ENCODE measurements around the gene GGA1.
"Not testable (repeated sequence)": the region's sequence is repeated elsewhere in the genome, so short reads cannot be mapped to it uniquely, and the experiment has no call there.

The GGA1 gene

GRCh38 chr22:37656583-37656982, 47.9 kb downstream of the GGA1 start:
- not testable (repeated sequence) for DNase-seq

DNA sequence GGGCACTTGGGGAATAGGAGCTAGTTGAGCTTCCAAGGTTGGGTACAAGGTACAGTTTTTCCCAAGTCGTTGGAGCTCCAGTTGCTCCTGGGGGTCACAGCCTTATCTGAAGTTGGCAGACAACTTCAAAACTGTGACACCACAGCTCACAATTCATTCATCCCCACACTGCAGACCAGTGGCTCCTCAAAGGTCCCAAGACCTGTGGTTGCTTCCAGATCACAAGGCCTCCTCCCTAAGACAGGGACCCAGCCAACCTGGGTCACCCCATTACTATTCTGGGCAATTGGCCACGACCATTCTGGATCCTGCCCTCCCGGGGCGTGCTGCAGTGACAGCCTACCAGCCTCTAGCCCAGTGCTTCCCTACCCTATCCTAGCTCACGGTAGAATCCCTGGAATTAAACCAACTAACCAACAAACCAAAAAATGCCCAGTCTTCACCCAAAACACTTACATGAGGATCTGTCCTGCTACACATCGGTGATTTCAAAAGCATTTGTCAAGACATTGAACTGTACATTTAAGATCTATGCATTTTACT, 49.0 kb downstream of the GGA1 start:
- DNase-seq = no peak

GRCh38 chr22:37658133-37659065, 49.8 kb downstream of the GGA1 start, which contains the start of gene PDXP:
TSS of gene PDXP (plus strand) at chr22:37658723. CDS start at chr22:37658783, 60 bp downstream.
- DNase-seq = peak; percentile 99

- peak in 1 of 2 donors; percentile 29 for DNase-seq
Observed at GRCh38 chr22:37659066-37659896, 50.6 kb downstream of the GGA1 start.

DNA sequence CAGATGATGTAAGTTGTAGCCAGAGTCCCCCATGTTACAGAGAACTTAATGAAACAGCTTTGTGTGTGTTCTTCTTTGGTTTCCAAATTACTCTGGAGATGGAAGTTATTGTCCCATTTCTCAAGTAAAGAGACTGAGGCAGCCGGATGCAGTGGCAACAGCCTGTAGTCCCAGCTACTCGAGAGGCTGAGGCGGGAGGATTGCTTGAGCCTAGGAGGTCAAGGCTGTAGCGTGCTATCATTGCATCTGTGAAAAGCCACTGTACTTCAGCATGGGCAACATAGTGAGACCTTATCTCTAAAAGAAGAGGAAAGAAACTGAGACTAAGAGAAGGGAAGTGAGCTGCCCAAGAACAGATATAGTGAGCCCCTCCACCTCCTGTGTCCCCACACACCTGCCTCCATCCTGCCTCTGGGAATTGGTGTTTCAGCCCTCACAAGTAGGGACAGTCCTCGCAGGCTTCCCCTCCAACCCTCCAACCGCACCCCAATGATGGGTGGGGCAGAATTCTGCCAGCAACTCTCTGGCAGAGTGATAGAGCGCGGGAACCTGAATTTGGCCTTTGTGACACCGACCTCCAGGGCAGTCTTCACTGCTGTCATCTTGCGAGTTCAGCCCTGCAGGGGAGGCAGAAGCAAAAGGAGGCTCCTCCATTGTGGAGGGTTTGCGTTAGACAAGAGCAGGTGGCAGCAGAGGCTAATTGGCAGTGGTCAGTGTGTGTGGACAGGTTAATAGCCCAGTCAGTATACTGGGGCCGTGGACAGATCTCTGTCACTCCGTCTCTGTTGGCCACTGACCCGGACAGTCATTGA, 51.5 kb downstream of the GGA1 start:
- no peak for DNase-seq

DNA sequence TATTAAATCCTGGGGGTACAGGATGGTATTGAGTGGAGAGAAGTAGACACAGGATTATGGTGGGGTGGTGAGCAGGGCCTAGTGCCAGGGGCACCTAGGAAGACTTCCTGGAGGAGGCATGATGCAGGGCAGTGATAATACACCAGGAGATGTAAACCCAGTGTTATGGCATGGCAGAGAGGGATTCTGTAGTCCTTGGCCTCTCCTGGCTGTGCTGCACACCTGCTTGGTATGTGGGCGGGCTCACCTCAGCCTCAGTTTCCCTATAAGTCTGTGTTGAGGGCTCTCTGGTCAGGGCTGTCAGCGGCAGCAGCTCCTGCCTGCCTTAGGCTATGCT, 52.0 kb downstream of the GGA1 start:
- no peak for DNase-seq

- DNase-seq = peak; percentile 45 to 52
Observed at GRCh38 chr22:37661160-37661924, 52.7 kb downstream of the GGA1 start.

DNA sequence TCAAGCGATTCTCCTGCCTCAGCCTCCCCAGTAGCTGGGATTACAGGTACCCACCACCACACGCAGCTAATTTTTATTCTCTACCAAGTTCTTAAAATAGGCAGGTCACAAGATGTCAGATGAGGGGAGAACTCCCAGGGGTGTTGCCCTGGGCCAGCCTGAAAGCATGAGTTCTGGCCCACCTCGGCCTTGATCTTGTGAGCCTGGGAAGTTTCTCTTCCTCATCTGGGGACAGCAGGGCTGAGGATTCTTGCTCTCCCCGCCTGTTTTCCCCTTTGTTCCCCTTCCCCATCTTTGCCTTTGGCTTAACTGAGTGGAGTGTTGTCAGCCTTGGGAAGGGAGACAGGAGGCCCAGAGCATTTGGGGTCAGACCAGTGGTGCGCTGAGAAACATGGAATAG, 53.4 kb downstream of the GGA1 start:
- no peak for DNase-seq

- DNase-seq = no peak
Observed at GRCh38 chr22:37663521-37664140, 55.0 kb downstream of the GGA1 start.

- no peak for DNase-seq
Observed at GRCh38 chr22:37664249-37665101, 55.8 kb downstream of the GGA1 start.

DNA sequence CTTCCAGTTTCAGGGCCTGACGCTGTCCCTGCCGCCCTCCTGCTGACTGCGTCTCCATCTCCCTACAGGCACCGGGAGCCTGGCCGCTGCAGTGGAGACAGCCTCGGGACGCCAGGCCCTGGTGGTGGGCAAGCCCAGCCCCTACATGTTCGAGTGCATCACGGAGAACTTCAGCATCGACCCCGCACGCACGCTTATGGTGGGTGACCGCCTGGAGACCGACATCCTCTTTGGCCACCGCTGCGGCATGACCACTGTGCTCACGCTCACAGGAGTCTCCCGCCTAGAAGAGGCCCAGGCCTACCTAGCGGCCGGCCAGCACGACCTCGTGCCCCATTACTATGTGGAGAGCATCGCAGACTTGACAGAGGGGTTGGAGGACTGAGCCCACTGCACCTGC, 56.9 kb downstream of the GGA1 start:
- DNase-seq = no peak

GRCh38 chr22:37669586-37669985, 61.0 kb downstream of the GGA1 start:
- DNase-seq = no peak

- DNase-seq = peak; percentile 29 to 33
Observed at GRCh38 chr22:37672206-37672919, 63.7 kb downstream of the GGA1 start.

DNA sequence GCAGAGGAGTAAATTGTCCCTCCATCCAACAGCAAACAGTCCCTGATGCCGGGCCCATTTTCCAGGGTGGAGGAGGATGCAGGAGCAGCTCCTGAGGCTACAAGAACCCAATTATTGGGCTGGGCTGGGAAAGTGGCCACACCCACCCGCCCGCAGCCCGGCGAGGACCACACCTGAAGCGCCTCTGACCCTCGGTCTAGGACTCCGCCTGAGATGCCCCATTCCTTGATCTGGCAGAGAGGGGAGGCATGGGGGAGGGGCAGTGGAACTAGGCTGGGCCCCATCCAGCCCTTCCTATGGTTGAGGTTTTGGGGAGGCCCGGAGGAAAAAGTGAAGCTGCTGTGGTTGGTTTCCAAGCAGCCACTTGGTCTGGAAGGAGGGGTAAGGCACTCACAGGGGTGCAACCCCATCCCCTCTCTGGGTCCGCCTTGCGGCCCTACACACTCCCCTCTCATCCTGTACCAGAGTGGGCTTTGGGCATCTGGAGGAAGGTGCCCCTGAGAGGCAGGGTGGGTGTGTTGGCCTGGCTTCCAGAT, 64.4 kb downstream of the GGA1 start:
- no peak for DNase-seq

- no peak for DNase-seq
Observed at GRCh38 chr22:37674248-37674647, 65.6 kb downstream of the GGA1 start.

DNA sequence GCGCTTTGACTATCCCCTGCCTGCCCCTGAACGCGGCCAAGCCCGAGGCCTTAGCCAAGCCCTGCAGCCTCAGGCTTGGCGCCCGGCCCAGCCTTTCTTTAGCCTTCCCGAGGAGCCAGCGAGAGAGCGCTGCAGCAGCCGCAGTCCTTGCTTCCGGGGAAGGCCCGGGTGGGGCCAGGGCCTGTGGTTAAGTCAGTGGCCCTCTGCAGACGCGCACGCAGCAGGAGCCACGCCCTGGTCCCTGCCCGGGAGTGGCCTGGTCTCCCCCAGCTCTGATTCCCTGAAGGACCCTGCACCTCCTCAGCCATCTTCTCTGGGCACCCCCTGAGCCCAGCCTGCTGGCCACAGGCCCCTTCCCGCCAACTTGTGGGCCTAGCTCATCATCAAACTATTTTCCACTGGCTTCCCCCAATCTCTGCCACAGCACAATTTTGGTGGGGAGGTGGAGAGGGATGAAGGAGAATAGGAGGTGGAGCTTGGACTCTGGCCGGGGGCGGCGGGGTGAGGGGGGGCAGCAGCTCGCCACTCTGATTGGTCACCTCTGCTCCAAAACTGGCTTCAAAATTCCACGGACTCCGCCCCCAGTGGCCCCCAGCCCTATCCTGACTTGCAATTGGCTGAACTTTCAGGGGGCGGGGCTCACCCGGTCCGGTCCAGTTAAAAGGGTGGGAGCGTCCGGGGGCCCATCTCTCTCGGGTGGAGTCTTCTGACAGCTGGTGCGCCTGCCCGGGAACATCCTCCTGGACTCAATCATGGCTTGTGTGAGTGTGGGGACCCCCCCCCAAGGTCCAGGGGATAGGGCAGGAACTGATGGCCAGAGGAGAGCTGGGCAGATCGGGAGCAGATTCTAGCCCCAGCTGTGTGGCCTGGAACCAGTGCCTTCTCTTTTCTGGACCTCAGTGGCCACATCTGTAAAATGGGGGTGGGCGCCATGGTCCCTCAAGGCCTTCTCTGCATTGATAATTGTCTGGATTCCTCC, 66.6 kb downstream of the GGA1 start, which contains the start of gene LGALS1:
LGALS1 (plus strand) TSS at position 686 of the 979 bp plus-strand sequence; CDS start at position 753, 67 bp downstream.
- peak; percentile 72 to 81 for DNase-seq

DNA sequence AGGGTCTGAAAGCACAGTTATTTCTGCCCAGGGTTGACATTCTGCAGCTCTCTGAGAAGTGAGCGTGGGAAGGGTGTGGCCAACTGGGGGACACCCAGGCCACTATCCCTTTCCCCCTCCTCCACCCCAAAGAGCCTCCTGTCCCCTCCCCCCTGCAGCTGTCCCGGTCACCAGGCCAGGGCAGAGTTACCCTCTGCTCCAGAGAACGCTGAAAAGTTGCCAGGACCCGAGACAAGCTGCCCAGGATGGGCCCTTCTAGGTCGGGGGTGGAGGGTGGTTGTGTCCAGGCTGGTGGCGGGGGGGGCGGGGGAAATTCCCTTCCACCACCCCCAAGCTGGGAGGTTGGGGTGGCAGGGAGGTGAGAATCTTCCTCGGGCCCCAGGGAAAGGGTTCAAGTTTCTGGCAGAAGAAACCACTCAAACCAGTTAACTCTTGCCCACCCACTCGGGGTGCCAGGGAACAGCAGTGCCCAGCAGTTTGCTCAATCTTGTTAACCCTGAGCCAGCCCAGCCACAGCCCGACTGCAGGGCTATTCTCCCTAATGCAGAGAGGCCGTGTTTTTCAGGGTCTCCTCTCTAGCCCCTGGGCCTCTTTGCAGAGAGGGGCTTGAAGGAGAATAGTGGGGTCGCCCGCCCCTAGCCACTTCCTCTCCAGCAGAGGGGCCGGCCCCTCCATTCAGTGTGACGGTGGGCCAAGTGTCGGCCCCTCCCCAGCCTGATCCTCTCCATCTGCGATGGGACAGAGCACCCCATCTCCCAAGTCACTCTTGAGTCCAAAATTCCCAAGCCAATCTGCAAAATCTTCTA, 67.5 kb downstream of the GGA1 start:
- peak; percentile 32 to 44 for DNase-seq
